Right atrium auricular region (tissue), 2 donors: Measurements from ENCODE around the gene YTHDF1. TPM values are rescaled to one million over a fixed set of nuclear protein-coding genes. Genes with fewer than 3 reads are reported as not detected.

Experiments used
- DNase-seq: peaks from one replicate; pipeline ENCODE4 v3.0.0-alpha.2; 2019; ENCODE audit warnings: low spot score
- H3K27ac ChIP-seq, 2 donors: fragments of 200-600 bp; sonication (generic); 1 replicate in 1 of 2; 2 replicates in 1 of 2; pipeline ENCODE4 v1.5.1; 2016 to 2019
- H3K27me3 ChIP-seq, 2 donors: fragments of 200-600 bp; sonication (generic); one replicate each; pipeline versions ENCODE4 v1.5.1 to v1.6.0; 2017 to 2019
- H3K36me3 ChIP-seq: fragments of 200-600 bp; sonication (generic); one replicate; pipeline ENCODE4 v1.5.1; 2016
- H3K4me1 ChIP-seq, 2 donors: fragments of 200-600 bp; sonication (generic); one replicate each; pipeline versions ENCODE4 v1.5.1 to v1.6.0; 2017 to 2019
- H3K4me3 ChIP-seq, 2 donors: fragments of 200-600 bp; sonication (generic); 1 replicate in 1 of 2; 2 replicates in 1 of 2; pipeline ENCODE4 v1.5.1; 2017 to 2019; ENCODE audit warnings: mild to moderate bottlenecking in 1 of 2, moderate library complexity in 1 of 2
- H3K9me3 ChIP-seq, 2 donors: fragments of 200-600 bp; sonication (generic); one replicate each; pipeline ENCODE4 v1.5.1; 2019
- total RNA-seq, 2 donors: library from RNA; depleted of rRNA; stranded (reverse); fragments of >200 nt; gene quantifications; one replicate each; pipeline ENCODE4 v1.1.0, GENCODE V29; 2016
- TF ChIP-seq, protein P1 (sequence below), 2 donors: fragments of 200-600 bp; sonication (generic); IDR thresholded peaks; one replicate each; pipeline ENCODE4 v1.5.1; 2019; ENCODE audit warnings: antibody characterized with exemption in 2 of 2

YTHDF1 gene
- total RNA-seq, 2 donors from 2014 or later, result 15.7 to 26.1 TPM

GRCh38 chr20:63186084-63186483 lies 29.8 kb downstream of the YTHDF1 start:
- Histone ChIP-seq H3K36me3 (no peaks in the 10 kb centered on the region), H3K9me3 (no peaks in the 10 kb centered on the region), H3K4me1 (no peaks in the 10 kb centered on the region), H3K27ac (no peak overlapping the region), H3K4me3 (no peak overlapping the region), H3K27me3 (no peaks in the 10 kb centered on the region)
- DNase-seq, result no peak
- TF ChIP-seq, protein P1, sequence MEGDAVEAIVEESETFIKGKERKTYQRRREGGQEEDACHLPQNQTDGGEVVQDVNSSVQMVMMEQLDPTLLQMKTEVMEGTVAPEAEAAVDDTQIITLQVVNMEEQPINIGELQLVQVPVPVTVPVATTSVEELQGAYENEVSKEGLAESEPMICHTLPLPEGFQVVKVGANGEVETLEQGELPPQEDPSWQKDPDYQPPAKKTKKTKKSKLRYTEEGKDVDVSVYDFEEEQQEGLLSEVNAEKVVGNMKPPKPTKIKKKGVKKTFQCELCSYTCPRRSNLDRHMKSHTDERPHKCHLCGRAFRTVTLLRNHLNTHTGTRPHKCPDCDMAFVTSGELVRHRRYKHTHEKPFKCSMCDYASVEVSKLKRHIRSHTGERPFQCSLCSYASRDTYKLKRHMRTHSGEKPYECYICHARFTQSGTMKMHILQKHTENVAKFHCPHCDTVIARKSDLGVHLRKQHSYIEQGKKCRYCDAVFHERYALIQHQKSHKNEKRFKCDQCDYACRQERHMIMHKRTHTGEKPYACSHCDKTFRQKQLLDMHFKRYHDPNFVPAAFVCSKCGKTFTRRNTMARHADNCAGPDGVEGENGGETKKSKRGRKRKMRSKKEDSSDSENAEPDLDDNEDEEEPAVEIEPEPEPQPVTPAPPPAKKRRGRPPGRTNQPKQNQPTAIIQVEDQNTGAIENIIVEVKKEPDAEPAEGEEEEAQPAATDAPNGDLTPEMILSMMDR (IDR thresholded peaks at IDR 0.05), result no peak

GRCh38 chr20:63185215-63185796 lies 30.6 kb downstream of the YTHDF1 start:
- Histone ChIP-seq H3K4me1 (no peaks in the 10 kb centered on the region), H3K36me3 (no peaks in the 10 kb centered on the region), H3K9me3 (no peaks in the 10 kb centered on the region), H3K27me3 (peaks cover 0 to under 1% of the 10 kb centered on the region in 2 donors), H3K4me3 (no peak overlapping the region), H3K27ac (no peak overlapping the region)
- DNase-seq, result no peak
- TF ChIP-seq, protein P1 (IDR thresholded peaks at IDR 0.05), result no peak

DNA sequence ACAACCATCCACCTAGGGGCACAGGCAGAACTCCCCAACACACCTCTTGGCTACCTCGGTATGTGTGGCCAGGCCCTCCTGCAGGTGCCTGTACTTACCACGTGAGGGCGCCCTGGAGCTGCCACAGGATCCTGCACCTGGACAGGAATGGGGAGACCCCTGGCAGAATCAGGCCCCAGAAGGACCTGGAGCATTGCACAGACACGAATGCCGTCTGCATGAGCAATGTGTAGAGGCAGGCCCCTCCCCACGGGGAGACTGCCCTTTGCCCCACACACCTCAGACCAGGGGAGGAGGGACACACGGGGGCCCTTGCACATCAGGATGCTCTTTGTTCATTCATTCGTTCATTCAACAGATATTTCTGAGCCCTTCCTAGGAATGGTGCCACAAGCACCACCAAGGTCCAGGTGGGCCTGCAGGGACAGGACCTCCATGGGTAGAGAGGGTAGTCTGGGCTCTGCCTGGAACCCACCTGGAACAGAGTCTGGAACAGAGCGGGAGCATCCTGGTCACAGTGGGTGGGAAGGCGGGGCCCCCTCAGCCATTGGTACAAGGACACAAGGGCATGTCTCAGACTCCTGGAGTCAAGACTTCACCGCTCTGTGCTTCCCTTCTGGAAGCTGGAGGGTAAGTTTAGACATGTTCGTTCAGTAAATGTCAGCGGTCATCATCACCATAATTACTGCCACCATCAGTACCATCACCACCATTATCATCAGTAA lies 32.3 kb downstream of the YTHDF1 start:
- no peak for DNase-seq
- no peaks in the 10 kb centered on the region for H3K9me3 ChIP-seq
- peaks cover 0 to 9% of the 10 kb centered on the region in 2 donors for H3K4me1 ChIP-seq
- no peak overlapping the region for H3K4me3 ChIP-seq
- TF ChIP-seq, protein P1 (IDR thresholded peaks at IDR 0.05), result peak; percentile 41 to 77
- H3K36me3 ChIP-seq, result no peaks in the 10 kb centered on the region
- H3K27ac ChIP-seq, result no peak overlapping the region
- peaks cover 10 to 13% of the 10 kb centered on the region in 2 donors for H3K27me3 ChIP-seq

DNA sequence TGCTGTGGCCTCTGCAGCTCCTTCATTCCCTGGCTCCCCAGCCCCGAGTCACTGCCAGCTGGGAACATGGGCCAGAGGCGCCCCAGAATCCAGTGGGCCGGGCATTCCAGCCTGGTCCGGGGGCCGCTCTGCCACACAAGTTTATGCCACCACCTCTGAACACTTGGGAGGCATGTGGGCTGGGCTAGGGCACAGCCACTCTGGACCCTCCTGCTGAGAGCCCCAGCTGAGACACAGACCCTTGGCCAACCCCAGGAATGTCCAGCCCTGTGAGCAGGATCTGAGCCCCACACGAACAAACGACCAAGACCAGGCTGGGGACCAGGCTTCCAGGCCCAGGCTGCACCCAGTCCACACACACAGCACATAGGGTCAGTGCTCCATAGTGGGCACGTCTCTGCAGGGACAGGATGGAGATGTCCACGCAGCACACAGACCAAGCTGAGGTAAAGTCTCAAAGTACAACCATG lies 33.0 kb downstream of the YTHDF1 start:
- H3K27me3 ChIP-seq, result peaks cover 15 to 18% of the 10 kb centered on the region in 2 donors
- H3K4me3 ChIP-seq, result no peak overlapping the region
- TF ChIP-seq, protein P1 (IDR thresholded peaks at IDR 0.05), result no peak
- H3K9me3 ChIP-seq, result no peaks in the 10 kb centered on the region
- H3K4me1 ChIP-seq, result peaks cover 0 to 15% of the 10 kb centered on the region in 2 donors
- no peaks in the 10 kb centered on the region for H3K36me3 ChIP-seq
- no peak overlapping the region for H3K27ac ChIP-seq
- DNase-seq, result no peak

GRCh38 chr20:63182425-63182824 lies 33.5 kb downstream of the YTHDF1 start:
- Histone ChIP-seq H3K4me1 (peaks cover 0 to 21% of the 10 kb centered on the region in 2 donors), H3K36me3 (no peaks in the 10 kb centered on the region), H3K27ac (no peak overlapping the region), H3K27me3 (peaks cover 17 to 24% of the 10 kb centered on the region in 2 donors), H3K4me3 (no peak overlapping the region), H3K9me3 (no peaks in the 10 kb centered on the region)
- no peak for DNase-seq
- TF ChIP-seq, protein P1 (IDR thresholded peaks at IDR 0.05), result no peak
